Activated naive CD4-positive, alpha-beta T cell treated with anti-CD3 and anti-CD28 coated beads, Interleukin-2, amount 10 ng/mL, durations not matched to agents 5 hours and 36 hours (primary cell): Measurements from ENCODE around the gene MICAL3. TPM values are rescaled to one million over a fixed set of nuclear protein-coding genes. Genes with fewer than 3 reads are reported as not detected.

Experiments used
- microRNA-seq: library from miRNA; unstranded; fragments of <30 nt; microRNA quantifications from one replicate; pipeline ENCODE4 v1.2.0, GENCODE V29; 2022; ENCODE audit warnings: borderline microRNAs expressed, borderline replicate concordance
- total RNA-seq, 2 experiments: library from RNA; stranded (reverse); gene quantifications; one replicate each; pipeline ENCODE4 v1.2.3, GENCODE V29; 2021

The MICAL3 gene, protein sequence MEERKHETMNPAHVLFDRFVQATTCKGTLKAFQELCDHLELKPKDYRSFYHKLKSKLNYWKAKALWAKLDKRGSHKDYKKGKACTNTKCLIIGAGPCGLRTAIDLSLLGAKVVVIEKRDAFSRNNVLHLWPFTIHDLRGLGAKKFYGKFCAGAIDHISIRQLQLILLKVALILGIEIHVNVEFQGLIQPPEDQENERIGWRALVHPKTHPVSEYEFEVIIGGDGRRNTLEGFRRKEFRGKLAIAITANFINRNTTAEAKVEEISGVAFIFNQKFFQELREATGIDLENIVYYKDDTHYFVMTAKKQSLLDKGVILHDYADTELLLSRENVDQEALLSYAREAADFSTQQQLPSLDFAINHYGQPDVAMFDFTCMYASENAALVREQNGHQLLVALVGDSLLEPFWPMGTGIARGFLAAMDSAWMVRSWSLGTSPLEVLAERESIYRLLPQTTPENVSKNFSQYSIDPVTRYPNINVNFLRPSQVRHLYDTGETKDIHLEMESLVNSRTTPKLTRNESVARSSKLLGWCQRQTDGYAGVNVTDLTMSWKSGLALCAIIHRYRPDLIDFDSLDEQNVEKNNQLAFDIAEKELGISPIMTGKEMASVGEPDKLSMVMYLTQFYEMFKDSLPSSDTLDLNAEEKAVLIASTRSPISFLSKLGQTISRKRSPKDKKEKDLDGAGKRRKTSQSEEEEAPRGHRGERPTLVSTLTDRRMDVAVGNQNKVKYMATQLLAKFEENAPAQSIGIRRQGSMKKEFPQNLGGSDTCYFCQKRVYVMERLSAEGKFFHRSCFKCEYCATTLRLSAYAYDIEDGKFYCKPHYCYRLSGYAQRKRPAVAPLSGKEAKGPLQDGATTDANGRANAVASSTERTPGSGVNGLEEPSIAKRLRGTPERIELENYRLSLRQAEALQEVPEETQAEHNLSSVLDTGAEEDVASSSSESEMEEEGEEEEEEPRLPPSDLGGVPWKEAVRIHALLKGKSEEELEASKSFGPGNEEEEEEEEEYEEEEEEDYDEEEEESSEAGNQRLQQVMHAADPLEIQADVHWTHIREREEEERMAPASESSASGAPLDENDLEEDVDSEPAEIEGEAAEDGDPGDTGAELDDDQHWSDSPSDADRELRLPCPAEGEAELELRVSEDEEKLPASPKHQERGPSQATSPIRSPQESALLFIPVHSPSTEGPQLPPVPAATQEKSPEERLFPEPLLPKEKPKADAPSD (N-terminal part only)
- total RNA-seq, result 10 to 100 TPM; 20.1 to 23.7 TPM

DNA sequence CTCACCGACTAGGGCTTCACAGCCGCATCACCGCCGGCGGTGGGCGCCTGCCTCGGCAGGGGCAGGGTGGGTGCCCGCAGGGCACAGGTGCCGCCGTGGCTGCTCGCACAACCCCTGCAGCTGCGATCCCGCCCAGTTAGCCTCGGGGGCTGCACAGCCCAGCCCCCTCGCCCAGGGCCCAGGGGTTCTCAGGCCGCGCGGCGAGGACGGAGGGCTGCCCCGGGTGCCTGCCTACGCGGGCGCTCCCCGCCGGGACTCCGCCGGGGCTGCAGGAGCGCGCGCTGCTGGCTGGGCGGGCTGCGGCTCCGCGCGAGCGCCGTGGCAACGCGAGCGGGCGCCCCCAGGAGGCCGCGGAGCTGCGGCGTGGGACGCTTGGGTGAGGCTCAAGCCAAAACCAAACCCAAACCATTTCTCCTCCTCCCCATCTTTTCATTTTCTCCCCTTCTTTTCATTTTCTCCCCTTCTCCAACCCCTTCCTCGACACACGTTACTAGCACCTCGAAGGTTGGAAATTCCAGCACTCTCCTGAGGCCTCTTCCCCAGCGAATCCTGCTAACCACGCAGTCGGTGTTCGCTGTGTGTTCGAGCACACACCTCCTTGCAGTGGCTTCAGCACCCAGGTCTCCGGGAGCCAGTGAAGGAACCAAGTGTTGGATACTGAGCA is at the start of gene MICAL3:
MICAL3 (minus strand) TSS at position 286 of the 664 bp plus-strand sequence. CDS start 117,749 bp downstream, outside the sequence.

GRCh38 chr22:17774206-17774925 is 250.0 kb downstream of the MICAL3 start, which contains the start of gene BID:
Gene BID (minus strand): TSS chr22:17774469. CDS start chr22:17750116, 24,353 bp downstream.

Small RNA genes within 50 kb of the gene (microRNA-seq; reads per million reads assigned to microRNA genes)
- gene MIR3198-1 (not detected), gene MIR648 (not detected)

Other genes with a start within 250 kb of the MICAL3 start
- gene PEX26, start 53.4 kb upstream of the MICAL3 start, total RNA-seq, result 10 to 100 TPM; 37.6 to 38.9 TPM
- gene TUBA8, start 86.2 kb upstream of the MICAL3 start, total RNA-seq, result 1 to 10 TPM; 1.1 to 1.9 TPM
- gene USP18, start 125.6 kb upstream of the MICAL3 start, total RNA-seq, result 10 to 100 TPM; 11.8 to 11.9 TPM